Measurements from ENCODE around the gene ESRP2.

GRCh38 chr16:68197250-68197649, 38.7 kb downstream of the ESRP2 start:
- TF ChIP-seq, protein P1, sequence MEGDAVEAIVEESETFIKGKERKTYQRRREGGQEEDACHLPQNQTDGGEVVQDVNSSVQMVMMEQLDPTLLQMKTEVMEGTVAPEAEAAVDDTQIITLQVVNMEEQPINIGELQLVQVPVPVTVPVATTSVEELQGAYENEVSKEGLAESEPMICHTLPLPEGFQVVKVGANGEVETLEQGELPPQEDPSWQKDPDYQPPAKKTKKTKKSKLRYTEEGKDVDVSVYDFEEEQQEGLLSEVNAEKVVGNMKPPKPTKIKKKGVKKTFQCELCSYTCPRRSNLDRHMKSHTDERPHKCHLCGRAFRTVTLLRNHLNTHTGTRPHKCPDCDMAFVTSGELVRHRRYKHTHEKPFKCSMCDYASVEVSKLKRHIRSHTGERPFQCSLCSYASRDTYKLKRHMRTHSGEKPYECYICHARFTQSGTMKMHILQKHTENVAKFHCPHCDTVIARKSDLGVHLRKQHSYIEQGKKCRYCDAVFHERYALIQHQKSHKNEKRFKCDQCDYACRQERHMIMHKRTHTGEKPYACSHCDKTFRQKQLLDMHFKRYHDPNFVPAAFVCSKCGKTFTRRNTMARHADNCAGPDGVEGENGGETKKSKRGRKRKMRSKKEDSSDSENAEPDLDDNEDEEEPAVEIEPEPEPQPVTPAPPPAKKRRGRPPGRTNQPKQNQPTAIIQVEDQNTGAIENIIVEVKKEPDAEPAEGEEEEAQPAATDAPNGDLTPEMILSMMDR (IDR thresholded peaks at IDR 0.05), result no peak
- no peak for TF ChIP-seq POLR2A (IDR thresholded peaks at IDR 0.05)

Measured in tibial nerve (tissue), 3 donors.